ENCODE data around the gene KEAP1. TPM values are rescaled to one million over a fixed set of nuclear protein-coding genes. Genes with fewer than 3 reads are reported as not detected.
"Not testable (repeated sequence)": the region's sequence is repeated elsewhere in the genome, so short reads cannot be mapped to it uniquely, and the experiment has no call there.

KEAP1 gene
- total RNA-seq, 1 experiment from 2014 or later = 73.0 TPM

DNA sequence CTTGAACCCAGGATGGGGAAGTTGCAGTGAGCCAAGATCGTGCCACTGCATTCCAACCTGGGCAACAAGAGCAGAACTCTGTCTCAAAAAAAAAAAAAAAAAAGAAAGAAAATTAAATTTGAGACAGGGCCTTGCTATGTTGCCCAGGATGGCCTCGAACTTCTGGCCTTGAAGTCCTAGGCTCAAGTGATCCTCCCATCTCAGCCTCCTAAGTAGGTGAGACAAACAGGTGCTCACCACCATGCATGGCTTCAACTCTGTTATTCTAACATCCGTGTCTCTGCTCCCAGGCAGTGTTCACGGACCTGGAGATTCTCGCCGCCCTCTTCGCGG, 42.5 kb downstream of the KEAP1 start:
- no peaks in the 10 kb centered on the region for H3K4me1 ChIP-seq
- Mint-ChIP-seq H3K4me1 (ENCODE audit: low read depth, unreplicated experiment) (no peaks in the 10 kb centered on the region), H3K27ac (ENCODE audit: unreplicated experiment) (no peak overlapping the region), H3K36me3 (ENCODE audit: insufficient read depth, unreplicated experiment) (no peaks in the 10 kb centered on the region), H3K9me3 (ENCODE audit: unreplicated experiment) (no peaks in the 10 kb centered on the region), H3K27me3 (ENCODE audit: insufficient read depth, unreplicated experiment) (no peaks in the 10 kb centered on the region), H3K4me3 (ENCODE audit: unreplicated experiment) (peak overlapping the region; percentile 56)
- BruUV-seq (replicated peaks) = no TSS peak
- intact Hi-C loops (cut with micrococcal nuclease; ENCODE audit: unreplicated experiment) = no loop called here
- no peak overlapping the region for H3K4me3 ChIP-seq (ENCODE audit: low read depth, low read length)
- TF ChIP-seq, protein P1, sequence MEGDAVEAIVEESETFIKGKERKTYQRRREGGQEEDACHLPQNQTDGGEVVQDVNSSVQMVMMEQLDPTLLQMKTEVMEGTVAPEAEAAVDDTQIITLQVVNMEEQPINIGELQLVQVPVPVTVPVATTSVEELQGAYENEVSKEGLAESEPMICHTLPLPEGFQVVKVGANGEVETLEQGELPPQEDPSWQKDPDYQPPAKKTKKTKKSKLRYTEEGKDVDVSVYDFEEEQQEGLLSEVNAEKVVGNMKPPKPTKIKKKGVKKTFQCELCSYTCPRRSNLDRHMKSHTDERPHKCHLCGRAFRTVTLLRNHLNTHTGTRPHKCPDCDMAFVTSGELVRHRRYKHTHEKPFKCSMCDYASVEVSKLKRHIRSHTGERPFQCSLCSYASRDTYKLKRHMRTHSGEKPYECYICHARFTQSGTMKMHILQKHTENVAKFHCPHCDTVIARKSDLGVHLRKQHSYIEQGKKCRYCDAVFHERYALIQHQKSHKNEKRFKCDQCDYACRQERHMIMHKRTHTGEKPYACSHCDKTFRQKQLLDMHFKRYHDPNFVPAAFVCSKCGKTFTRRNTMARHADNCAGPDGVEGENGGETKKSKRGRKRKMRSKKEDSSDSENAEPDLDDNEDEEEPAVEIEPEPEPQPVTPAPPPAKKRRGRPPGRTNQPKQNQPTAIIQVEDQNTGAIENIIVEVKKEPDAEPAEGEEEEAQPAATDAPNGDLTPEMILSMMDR (IDR thresholded peaks at IDR 0.05; ENCODE audit: insufficient read depth in 1 of 2, low read depth in 1 of 2, low read length in 1 of 2, severe bottlenecking in 1 of 2, unreplicated experiment in 1 of 2) = no peak
- POLR2A ChIA-PET = no interaction called here
- no peak for DNase-seq
- no peaks in the 10 kb centered on the region for H3K9me3 ChIP-seq
- no peaks in the 10 kb centered on the region for H3K36me3 ChIP-seq (ENCODE audit: control insufficient read depth, insufficient read depth, low read length)
- no peaks in the 10 kb centered on the region for H3K27me3 ChIP-seq (replicated peaks; ENCODE audit: control insufficient read depth, insufficient read depth, low read length)
- CTCF ChIA-PET = no interaction called here

- BruUV-seq (replicated peaks); H3K4me3 ChIP-seq (ENCODE audit: low read depth, low read length); intact Hi-C loops (cut with micrococcal nuclease; ENCODE audit: unreplicated experiment); DNase-seq; H3K4me3 Mint-ChIP-seq (ENCODE audit: unreplicated experiment); CTCF ChIA-PET; H3K9me3 Mint-ChIP-seq (ENCODE audit: unreplicated experiment); POLR2A ChIA-PET; H3K9me3 ChIP-seq; H3K27ac Mint-ChIP-seq (ENCODE audit: unreplicated experiment); H3K4me1 Mint-ChIP-seq (ENCODE audit: low read depth, unreplicated experiment); H3K36me3 ChIP-seq (ENCODE audit: control insufficient read depth, insufficient read depth, low read length); H3K27me3 ChIP-seq (replicated peaks; ENCODE audit: control insufficient read depth, insufficient read depth, low read length); H3K4me1 ChIP-seq; H3K27me3 Mint-ChIP-seq (ENCODE audit: insufficient read depth, unreplicated experiment); H3K36me3 Mint-ChIP-seq (ENCODE audit: insufficient read depth, unreplicated experiment): not testable (repeated sequence)
Observed at GRCh38 chr19:10458733-10459132, 44.4 kb downstream of the KEAP1 start.

GRCh38 chr19:10454267-10454666, 48.9 kb downstream of the KEAP1 start:
- Mint-ChIP-seq H3K36me3 (ENCODE audit: insufficient read depth, unreplicated experiment) (no peaks in the 10 kb centered on the region), H3K9me3 (ENCODE audit: unreplicated experiment) (no peaks in the 10 kb centered on the region), H3K27me3 (ENCODE audit: insufficient read depth, unreplicated experiment) (no peaks in the 10 kb centered on the region), H3K27ac (ENCODE audit: unreplicated experiment) (no peak overlapping the region), H3K4me3 (ENCODE audit: unreplicated experiment) (no peak overlapping the region), H3K4me1 (ENCODE audit: low read depth, unreplicated experiment) (peaks cover 8% of the 10 kb centered on the region)
- Histone ChIP-seq H3K27me3 (replicated peaks; ENCODE audit: control insufficient read depth, insufficient read depth, low read length) (no peaks in the 10 kb centered on the region), H3K36me3 (ENCODE audit: control insufficient read depth, insufficient read depth, low read length) (no peaks in the 10 kb centered on the region), H3K4me1 (no peaks in the 10 kb centered on the region), H3K4me3 (ENCODE audit: low read depth, low read length) (no peak overlapping the region), H3K9me3 (no peaks in the 10 kb centered on the region)
- ChIA-PET POLR2A (no interaction called here), CTCF (no interaction called here)
- DNase-seq = peak in 1 of 2 experiments; percentile 31
- TF ChIP-seq, protein P1 (IDR thresholded peaks at IDR 0.05; ENCODE audit: insufficient read depth in 1 of 2, low read depth in 1 of 2, low read length in 1 of 2, severe bottlenecking in 1 of 2, unreplicated experiment in 1 of 2) = no peak
- BruUV-seq (replicated peaks) = no TSS peak
- intact Hi-C loops (cut with micrococcal nuclease; ENCODE audit: unreplicated experiment) = no loop called here

DNA sequence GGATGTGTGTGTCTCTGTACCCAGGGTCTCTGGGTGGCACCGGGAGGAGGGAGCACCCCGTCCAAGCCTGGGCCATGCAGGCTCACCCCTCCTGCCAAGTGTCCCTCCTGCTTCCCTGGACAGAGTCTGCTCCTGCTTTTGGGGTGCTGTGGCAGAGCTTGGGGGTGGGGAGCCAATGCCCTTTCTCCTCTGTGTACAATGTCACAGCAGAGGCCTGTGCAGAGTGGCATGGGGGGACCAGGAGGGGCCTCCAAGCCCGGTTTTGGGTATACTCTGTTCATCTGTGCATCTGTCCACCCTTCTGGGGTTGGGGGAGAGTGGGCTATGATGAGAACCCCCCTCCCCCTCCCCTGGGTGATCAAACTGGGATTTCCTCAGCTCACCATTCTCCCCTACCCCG, 49.3 kb downstream of the KEAP1 start:
- no peak for DNase-seq
- Histone ChIP-seq H3K27me3 (replicated peaks; ENCODE audit: control insufficient read depth, insufficient read depth, low read length) (no peaks in the 10 kb centered on the region), H3K4me3 (ENCODE audit: low read depth, low read length) (no peak overlapping the region), H3K9me3 (no peaks in the 10 kb centered on the region), H3K36me3 (ENCODE audit: control insufficient read depth, insufficient read depth, low read length) (no peaks in the 10 kb centered on the region), H3K4me1 (no peaks in the 10 kb centered on the region)
- no peak overlapping the region for H3K4me3 Mint-ChIP-seq (ENCODE audit: unreplicated experiment)
- H3K9me3 Mint-ChIP-seq (ENCODE audit: unreplicated experiment) = no peaks in the 10 kb centered on the region
- TF ChIP-seq, protein P1 (IDR thresholded peaks at IDR 0.05; ENCODE audit: insufficient read depth in 1 of 2, low read depth in 1 of 2, low read length in 1 of 2, severe bottlenecking in 1 of 2, unreplicated experiment in 1 of 2) = no peak
- ChIA-PET CTCF (no interaction called here), POLR2A (no interaction called here)
- no TSS peak for BruUV-seq (replicated peaks)
- no peak overlapping the region for H3K27ac Mint-ChIP-seq (ENCODE audit: unreplicated experiment)
- H3K4me1 Mint-ChIP-seq (ENCODE audit: low read depth, unreplicated experiment) = peaks cover 8% of the 10 kb centered on the region
- H3K36me3 Mint-ChIP-seq (ENCODE audit: insufficient read depth, unreplicated experiment) = no peaks in the 10 kb centered on the region
- intact Hi-C loops (cut with micrococcal nuclease; ENCODE audit: unreplicated experiment) = no loop called here
- no peaks in the 10 kb centered on the region for H3K27me3 Mint-ChIP-seq (ENCODE audit: insufficient read depth, unreplicated experiment)

All from Caco-2 (cell line).